GM20000 (cell line): ENCODE results near the gene SLC6A1.

Experiments used
- DNase-seq: peaks from one replicate; pipeline ENCODE4 v3.0.0; 2012; ENCODE audit warnings: low spot score
- TF ChIP-seq, protein P1 (sequence below): IDR thresholded peaks from 2 replicates; pipeline ENCODE4 v1.5.1; 2012; ENCODE audit warnings: mild to moderate bottlenecking, control low read depth; ENCODE audit errors: extremely low read depth, missing control alignments

The SLC6A1 gene

DNA sequence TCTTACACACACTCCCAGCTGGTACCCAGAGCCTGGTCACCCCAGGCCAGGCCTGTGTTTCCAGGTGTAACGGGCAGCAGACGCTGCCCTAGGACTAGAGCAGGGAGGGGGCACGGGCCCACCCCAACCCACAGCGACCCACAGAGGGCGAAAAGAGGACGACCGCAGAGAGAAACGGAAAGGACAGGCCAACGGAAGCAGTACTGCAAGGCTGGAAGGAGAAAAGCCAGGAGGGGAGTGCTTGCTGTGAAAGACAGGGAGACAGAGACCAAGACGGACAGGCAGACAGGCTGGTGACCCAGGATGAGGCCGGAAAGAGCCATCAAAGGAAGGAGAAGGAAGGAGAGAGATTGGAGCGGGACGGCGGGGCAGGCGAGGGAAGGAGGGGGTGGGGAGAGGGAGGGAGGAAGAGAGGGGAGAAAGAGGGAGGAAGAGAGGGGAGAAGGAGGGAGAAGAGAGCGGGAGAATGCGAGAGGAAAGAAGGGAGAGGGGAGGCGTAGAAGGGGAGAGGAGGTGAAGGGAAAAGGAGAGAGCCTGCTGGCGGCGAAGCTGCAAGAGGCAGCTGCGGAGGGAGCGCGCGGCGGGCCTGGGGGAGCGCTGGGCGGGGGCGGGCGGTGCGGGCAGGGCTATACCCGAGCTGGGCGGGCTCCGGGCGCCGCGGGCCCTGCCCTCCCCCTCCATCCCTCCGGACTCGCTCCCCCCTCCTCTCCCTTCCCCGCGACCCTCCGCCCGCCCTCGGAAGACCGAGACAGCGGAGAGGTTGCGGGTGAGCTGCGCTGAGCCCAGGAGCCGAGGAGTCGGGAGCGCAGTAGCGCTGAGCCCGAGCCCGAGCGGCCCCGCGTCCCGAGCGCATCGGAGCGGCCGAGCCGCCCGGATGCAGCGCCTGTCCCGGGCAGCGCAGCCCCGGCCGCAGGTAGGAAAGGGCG is at the start of gene SLC6A1:
Gene SLC6A1 (plus strand): TSS at position 732 of the 926 bp plus-strand sequence. CDS start 24,464 bp downstream, outside the sequence.
- TF ChIP-seq, protein P1, sequence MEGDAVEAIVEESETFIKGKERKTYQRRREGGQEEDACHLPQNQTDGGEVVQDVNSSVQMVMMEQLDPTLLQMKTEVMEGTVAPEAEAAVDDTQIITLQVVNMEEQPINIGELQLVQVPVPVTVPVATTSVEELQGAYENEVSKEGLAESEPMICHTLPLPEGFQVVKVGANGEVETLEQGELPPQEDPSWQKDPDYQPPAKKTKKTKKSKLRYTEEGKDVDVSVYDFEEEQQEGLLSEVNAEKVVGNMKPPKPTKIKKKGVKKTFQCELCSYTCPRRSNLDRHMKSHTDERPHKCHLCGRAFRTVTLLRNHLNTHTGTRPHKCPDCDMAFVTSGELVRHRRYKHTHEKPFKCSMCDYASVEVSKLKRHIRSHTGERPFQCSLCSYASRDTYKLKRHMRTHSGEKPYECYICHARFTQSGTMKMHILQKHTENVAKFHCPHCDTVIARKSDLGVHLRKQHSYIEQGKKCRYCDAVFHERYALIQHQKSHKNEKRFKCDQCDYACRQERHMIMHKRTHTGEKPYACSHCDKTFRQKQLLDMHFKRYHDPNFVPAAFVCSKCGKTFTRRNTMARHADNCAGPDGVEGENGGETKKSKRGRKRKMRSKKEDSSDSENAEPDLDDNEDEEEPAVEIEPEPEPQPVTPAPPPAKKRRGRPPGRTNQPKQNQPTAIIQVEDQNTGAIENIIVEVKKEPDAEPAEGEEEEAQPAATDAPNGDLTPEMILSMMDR = no peak
- no peak for DNase-seq

DNA sequence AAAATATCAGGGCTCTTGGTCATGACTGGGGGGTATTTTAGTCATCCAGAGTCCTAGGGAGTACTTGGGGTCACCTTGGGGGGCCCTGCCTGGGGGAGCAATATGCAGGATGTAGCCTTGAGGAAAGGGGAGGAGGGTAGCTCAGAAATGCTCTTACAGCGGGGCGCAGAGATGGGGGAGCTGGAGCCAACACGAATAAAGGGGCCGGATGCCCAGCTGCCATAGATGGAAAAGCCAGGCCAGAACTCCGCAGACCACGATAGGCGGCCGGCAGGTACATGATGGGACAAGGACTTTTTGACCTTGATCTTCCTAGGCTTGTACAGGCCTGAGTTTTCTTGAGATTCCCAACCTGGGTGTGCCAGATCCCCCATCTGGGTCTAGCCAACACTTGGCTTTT is 47.7 kb upstream of the SLC6A1 start:
- DNase-seq = no peak
- TF ChIP-seq, protein P1 = no peak

DNA sequence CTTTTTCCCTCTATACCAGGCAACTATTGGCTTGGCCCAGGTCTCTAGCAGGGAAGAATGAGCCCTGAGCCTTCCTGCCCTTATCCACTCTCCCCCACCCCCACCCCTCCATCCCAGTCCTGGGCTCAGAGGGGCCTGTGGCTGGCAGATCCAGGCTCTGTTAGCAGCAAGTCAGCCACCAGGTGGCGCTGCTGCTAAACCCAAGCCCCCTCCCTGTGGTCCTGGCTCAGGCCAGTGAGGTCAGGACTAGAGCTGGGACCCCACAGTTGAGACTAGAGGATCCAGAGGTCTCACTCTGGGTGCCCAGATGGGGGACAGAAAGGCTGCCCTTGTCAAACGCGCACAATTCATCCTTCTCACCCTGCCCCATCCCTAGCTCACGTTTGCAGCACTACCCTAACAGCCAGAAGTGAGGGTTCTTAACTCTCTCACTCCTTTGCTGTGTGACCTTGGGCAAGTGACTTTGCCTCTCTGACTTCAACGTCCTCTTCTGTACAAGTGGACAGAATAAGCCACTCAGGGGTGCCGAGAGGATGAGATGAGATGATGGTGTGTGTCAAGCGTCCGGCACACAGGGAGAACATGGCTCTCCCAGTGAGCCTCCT is 46.8 kb upstream of the SLC6A1 start:
- TF ChIP-seq, protein P1 = peak; percentile 64
- DNase-seq = peak; percentile 69

DNA sequence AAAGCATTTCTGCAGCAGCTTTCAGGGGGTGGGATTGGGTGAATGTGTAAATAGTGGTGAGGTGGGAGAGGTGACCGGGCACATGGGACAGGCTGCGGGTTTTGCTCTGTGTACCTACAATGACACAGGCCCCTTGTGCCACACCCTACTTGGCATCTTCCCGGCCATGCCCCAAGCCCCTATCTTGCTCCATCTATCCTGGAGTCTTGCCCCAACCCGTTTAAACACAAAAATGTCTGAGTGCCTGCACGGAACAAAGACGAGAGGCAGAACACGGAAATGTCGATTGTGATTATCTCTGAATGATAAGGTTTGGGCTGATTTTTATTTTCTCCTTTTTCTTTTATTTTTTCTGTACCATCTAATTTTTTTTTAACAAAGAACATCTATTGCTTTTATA is 46.0 kb upstream of the SLC6A1 start:
- DNase-seq = no peak
- TF ChIP-seq, protein P1 = no peak

DNA sequence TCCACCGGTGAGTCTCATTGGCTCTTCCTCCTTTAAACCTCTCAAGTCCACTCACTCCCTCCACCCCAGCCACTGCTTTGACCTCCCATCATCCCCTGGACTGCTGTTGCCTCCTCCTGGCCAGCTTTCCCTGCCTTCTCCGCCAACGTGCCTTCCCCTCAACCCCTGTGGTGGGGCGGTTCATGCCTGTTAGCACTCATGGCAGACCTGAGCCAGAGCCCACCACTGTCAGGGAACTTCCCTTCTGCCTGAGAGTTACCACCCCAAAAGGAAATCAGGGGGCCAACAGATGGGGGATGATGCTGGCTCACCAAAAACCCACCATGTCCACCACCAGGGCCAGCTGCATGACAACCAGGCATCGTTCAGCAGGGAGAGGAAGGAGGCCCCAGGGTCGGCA is 44.2 kb upstream of the SLC6A1 start:
- TF ChIP-seq, protein P1 = no peak
- DNase-seq = no peak

DNA sequence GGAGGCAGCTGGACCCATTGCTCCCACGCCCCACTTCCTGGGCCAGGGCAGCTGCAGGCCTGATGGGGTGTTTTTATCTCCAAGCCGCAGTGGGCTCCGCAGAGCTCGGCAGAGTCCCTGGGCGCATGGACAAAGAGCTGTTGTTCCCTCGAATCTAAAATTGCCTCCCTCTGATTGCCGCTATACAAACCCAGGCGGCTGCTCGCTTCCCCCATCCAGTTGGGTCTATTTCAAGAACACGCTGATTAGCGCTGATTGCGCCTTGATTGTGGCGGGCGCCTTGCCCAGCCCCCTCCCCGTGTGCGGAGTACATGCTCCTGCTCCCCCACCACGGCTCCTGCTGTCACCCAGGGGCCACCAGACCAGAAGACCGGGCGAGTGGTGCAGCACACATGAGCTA is 43.4 kb upstream of the SLC6A1 start:
- no peak for DNase-seq
- TF ChIP-seq, protein P1 = no peak
